Calu3 (cell line): ENCODE data around the gene ALKBH5. TPM values are rescaled to one million over a fixed set of nuclear protein-coding genes. Genes with fewer than 3 reads are reported as not detected.
"Not testable (repeated sequence)": the region's sequence is repeated elsewhere in the genome, so short reads cannot be mapped to it uniquely, and the experiment has no call there.

Experiments
- BruUV-seq: library from RNA; stranded (reverse); fragments of 400-500 nt; replicated peaks from 2 replicates; lab custom pipeline; 2021; lab: Mats Ljungman, UMichigan
- CTCF ChIA-PET: fragments of 300-600 bp; sonication (Branson Sonifier 250); formaldehyde crosslinking; loops from one replicate; lab custom pipeline; 2022; ENCODE audit warnings: antibody characterized with exemption; lab: Charles Lee
- DNase-seq: peaks from one replicate; pipeline ENCODE4 v3.0.0; 2022
- H3K27ac Mint-ChIP-seq: one replicate; pipeline ENCODE4 v1.8.0; 2022; ENCODE audit warnings: mixed read lengths; ENCODE audit not compliant: unreplicated experiment
- H3K27me3 Mint-ChIP-seq: one replicate; pipeline ENCODE4 v1.8.0; 2022; ENCODE audit warnings: mixed read lengths; ENCODE audit not compliant: unreplicated experiment
- H3K36me3 Mint-ChIP-seq: one replicate; pipeline ENCODE4 v1.8.0; 2022; ENCODE audit warnings: mild to moderate bottlenecking, moderate library complexity, mixed read lengths; ENCODE audit not compliant: insufficient read depth, unreplicated experiment
- H3K4me1 Mint-ChIP-seq: one replicate; pipeline ENCODE4 v1.8.0; 2022; ENCODE audit warnings: mild to moderate bottlenecking, low read depth, mixed read lengths; ENCODE audit not compliant: unreplicated experiment
- H3K4me3 Mint-ChIP-seq: one replicate; pipeline ENCODE4 v1.8.0; 2022; ENCODE audit warnings: mild to moderate bottlenecking, low read depth, moderate library complexity, mixed read lengths; ENCODE audit not compliant: unreplicated experiment
- H3K9me3 Mint-ChIP-seq: one replicate; pipeline ENCODE4 v1.8.0; 2022; ENCODE audit warnings: low read depth, mixed read lengths; ENCODE audit not compliant: unreplicated experiment
- CTCF ChIP-seq: fragments of 200-600 bp; IDR thresholded peaks from one replicate; pipeline ENCODE4 v1.8.0; 2022; ENCODE audit warnings: antibody characterized with exemption; ENCODE audit not compliant: unreplicated experiment
- intact Hi-C: fragments of 100-400 bp; cut with micrococcal nuclease; formaldehyde crosslinking; loops from one replicate; pipeline ENCODE4 v1.10.0; 2022; ENCODE audit not compliant: unreplicated experiment
- total RNA-seq: library from RNA; stranded (reverse); gene quantifications from 2 replicates; pipeline ENCODE4 v1.2.3, GENCODE V29; 2022

ALKBH5 gene
- total RNA-seq, 1 experiment from 2014 or later = 51.7 TPM

DNA sequence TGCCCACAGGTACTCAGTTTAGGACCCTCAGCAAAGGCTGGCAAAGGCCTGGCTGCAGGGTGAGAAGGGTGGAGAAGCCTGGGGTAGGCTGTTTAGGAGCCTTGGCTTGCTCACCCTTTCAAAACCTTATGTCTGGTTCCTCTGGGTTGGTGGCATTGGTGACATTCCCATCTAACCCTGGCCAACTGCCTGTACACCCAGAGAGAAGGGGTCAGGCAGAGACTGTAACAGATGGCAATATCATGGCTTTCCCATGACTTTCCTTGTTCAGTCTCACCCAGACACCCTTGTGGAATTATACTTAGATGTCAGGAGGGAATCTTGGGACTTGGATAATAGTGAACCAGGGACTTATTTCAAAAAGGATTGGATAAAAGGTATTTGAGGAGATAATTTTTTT is 23.3 kb downstream of the ALKBH5 start:
- no peak overlapping the region for H3K27ac Mint-ChIP-seq
- DNase-seq = no peak
- peaks cover 25% of the 10 kb centered on the region for H3K36me3 Mint-ChIP-seq
- H3K27me3 Mint-ChIP-seq = no peaks in the 10 kb centered on the region
- H3K4me1 Mint-ChIP-seq = no peaks in the 10 kb centered on the region
- TF ChIP-seq CTCF = no peak
- H3K4me3 Mint-ChIP-seq = no peak overlapping the region
- intact Hi-C loops = no loop called here
- CTCF ChIA-PET = no interaction called here
- no TSS peak for BruUV-seq
- H3K9me3 Mint-ChIP-seq = no peaks in the 10 kb centered on the region

GRCh38 chr17:18208092-18208491 is 24.5 kb downstream of the ALKBH5 start:
- no peak for TF ChIP-seq CTCF
- H3K27ac Mint-ChIP-seq = no peak overlapping the region
- BruUV-seq = no TSS peak
- H3K4me1 Mint-ChIP-seq = no peaks in the 10 kb centered on the region
- H3K4me3 Mint-ChIP-seq = no peak overlapping the region
- no peaks in the 10 kb centered on the region for H3K9me3 Mint-ChIP-seq
- no peaks in the 10 kb centered on the region for H3K27me3 Mint-ChIP-seq
- H3K36me3 Mint-ChIP-seq = peaks cover 25% of the 10 kb centered on the region
- intact Hi-C loops = no loop called here
- no peak for DNase-seq
- CTCF ChIA-PET = no interaction called here

- H3K27ac Mint-ChIP-seq = no peak overlapping the region
- DNase-seq = no peak
- no TSS peak for BruUV-seq
- CTCF ChIA-PET = no interaction called here
- H3K36me3 Mint-ChIP-seq = peaks cover 11% of the 10 kb centered on the region
- intact Hi-C loops = no loop called here
- H3K27me3 Mint-ChIP-seq = no peaks in the 10 kb centered on the region
- H3K4me1 Mint-ChIP-seq = no peaks in the 10 kb centered on the region
- no peak for TF ChIP-seq CTCF
- H3K9me3 Mint-ChIP-seq = no peaks in the 10 kb centered on the region
- no peak overlapping the region for H3K4me3 Mint-ChIP-seq
These were observed 30.1 kb downstream of the ALKBH5 start for GRCh38 chr17:18213666-18214270.

DNA sequence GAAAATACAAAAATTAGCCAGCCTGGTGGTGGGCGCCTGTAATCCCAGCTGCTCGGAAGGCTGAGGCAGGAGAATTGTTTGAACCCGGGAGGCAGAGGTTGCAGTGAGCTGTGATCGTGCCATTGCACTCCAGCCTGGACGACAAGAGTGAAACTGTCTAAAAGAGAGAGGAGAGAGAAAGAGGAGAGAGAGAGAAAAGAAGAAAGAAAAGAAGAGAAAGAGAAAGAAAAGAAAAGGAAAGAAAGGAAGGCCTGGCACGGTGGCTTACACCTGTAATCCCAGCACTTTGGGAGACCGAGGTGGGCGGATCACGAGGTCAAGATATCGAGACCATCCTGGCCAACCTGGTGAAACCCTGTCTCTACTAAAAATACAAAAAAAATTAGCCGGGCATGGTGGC is 33.3 kb downstream of the ALKBH5 start:
- intact Hi-C loops, H3K4me3 Mint-ChIP-seq, H3K9me3 Mint-ChIP-seq, H3K4me1 Mint-ChIP-seq, H3K27ac Mint-ChIP-seq, H3K27me3 Mint-ChIP-seq, BruUV-seq, H3K36me3 Mint-ChIP-seq, DNase-seq: not testable (repeated sequence)
- CTCF ChIA-PET = interaction anchor here (1.1 kb wide), 1 partner anchor 40 kb away, joined by 3 read pairs; no protein-coding TSS in a partner anchor

DNA sequence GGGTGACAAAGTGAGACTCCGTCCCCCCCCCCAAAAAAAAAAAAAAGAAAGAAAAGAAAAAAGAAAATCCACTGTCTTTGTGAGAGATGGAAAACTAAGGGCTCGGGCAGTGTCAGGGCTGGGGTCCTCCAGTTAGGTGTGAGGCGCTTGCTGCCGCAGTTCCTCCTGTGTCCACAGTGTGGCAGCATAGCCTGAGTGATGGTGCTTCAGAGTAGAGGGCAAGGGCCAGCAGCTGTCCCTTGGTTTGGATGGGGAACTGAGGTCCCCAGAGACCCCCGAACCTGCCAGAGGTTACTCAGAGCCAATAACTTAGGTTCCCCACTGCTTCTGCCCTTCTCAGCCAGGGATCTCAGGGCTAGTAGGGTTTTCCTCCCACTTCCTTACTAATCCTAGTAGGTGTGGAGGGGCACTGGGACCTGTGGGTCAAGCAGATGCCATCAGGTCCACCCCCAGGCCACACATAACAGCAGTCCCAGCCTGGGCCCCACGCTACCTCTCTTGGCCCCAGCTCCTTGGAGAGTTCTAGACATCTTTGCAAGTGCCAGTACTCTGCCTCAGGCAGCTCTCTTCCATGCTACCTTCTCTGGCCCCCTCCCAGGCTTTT is 33.9 kb downstream of the ALKBH5 start:
- CTCF ChIA-PET = interaction anchor here (1.1 kb wide), 1 partner anchor 40 kb away, joined by 3 read pairs; no protein-coding TSS in a partner anchor
- peak; percentile 72 for DNase-seq
- BruUV-seq = no TSS peak
- intact Hi-C loops = no loop called here
- Mint-ChIP-seq H3K9me3 (no peaks in the 10 kb centered on the region), H3K27ac (no peak overlapping the region), H3K27me3 (no peaks in the 10 kb centered on the region), H3K36me3 (no peaks in the 10 kb centered on the region), H3K4me1 (no peaks in the 10 kb centered on the region), H3K4me3 (no peak overlapping the region)
- TF ChIP-seq CTCF = peak; percentile 85
